Measurements from ENCODE around the gene PTPRN2.
"Not testable (repeated sequence)": the region's sequence is repeated elsewhere in the genome, so short reads cannot be mapped to it uniquely, and the experiment has no call there.

Gene PTPRN2

GRCh38 chr7:157904211-157904865 is 683.3 kb downstream of the PTPRN2 start:
- Histone ChIP-seq H3K9ac (ENCODE audit: low read length in 5 of 5) (no peak overlapping the region), H3K27ac (ENCODE audit: low read depth, low read length) (no peak overlapping the region), H3K9me3 (ENCODE audit: control insufficient read depth in 5 of 5, low read length in 5 of 5) (peaks cover 0 to 3% (median 0%) of the 10 kb centered on the region in 5 donors), H3K36me3 (ENCODE audit: control insufficient read depth in 5 of 5, insufficient read depth in 5 of 5, low read length in 5 of 5) (no peaks in the 10 kb centered on the region), H3K27me3 (ENCODE audit: control insufficient read depth in 5 of 5, insufficient read depth in 4 of 5, low read length in 5 of 5) (peaks cover 0 to 8% (median 0%) of the 10 kb centered on the region in 5 donors), H3K4me1 (ENCODE audit: control insufficient read depth in 5 of 5, insufficient read depth in 5 of 5, low read length in 5 of 5) (peaks cover 0 to 13% (median 7%) of the 10 kb centered on the region in 5 donors), H3K4me3 (ENCODE audit: low read depth in 1 of 5, low read length in 5 of 5) (no peak overlapping the region)

GRCh38 chr7:157903710-157904109 is 683.9 kb downstream of the PTPRN2 start:
- H3K4me3 ChIP-seq (ENCODE audit: low read depth in 1 of 5, low read length in 5 of 5) = no peak overlapping the region
- H3K9ac ChIP-seq (ENCODE audit: low read length in 5 of 5) = no peak overlapping the region
- peaks cover 0 to 8% (median 0%) of the 10 kb centered on the region in 5 donors for H3K27me3 ChIP-seq (ENCODE audit: control insufficient read depth in 5 of 5, insufficient read depth in 4 of 5, low read length in 5 of 5)
- peaks cover 0 to 13% (median 7%) of the 10 kb centered on the region in 5 donors for H3K4me1 ChIP-seq (ENCODE audit: control insufficient read depth in 5 of 5, insufficient read depth in 5 of 5, low read length in 5 of 5)
- peaks cover 0 to 3% (median 0%) of the 10 kb centered on the region in 5 donors for H3K9me3 ChIP-seq (ENCODE audit: control insufficient read depth in 5 of 5, low read length in 5 of 5)
- H3K36me3 ChIP-seq (ENCODE audit: control insufficient read depth in 5 of 5, insufficient read depth in 5 of 5, low read length in 5 of 5) = no peaks in the 10 kb centered on the region
- H3K27ac ChIP-seq (ENCODE audit: low read depth, low read length) = no peak overlapping the region

DNA sequence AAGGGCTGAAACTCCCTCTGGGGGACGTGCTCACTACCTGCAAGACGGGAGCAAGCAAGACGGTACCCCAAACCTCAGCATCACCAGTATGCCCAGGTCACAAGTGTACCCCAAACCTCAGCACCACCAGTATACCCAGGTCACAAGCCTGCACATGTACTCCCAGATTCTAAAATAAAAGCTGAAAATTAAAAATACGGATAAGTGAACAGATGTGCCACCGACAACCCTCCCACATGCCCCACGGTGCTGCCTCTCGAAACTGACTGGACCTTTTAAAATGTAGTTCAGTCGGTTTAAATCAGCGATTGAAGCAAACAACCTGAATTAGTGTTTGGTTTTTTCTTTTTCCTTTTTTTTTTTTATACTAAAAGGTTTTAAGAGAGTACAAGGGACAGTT is 684.3 kb downstream of the PTPRN2 start:
- Histone ChIP-seq H3K9me3 (ENCODE audit: control insufficient read depth in 5 of 5, low read length in 5 of 5) (peaks cover 0 to 3% (median 0%) of the 10 kb centered on the region in 5 donors), H3K4me1 (ENCODE audit: control insufficient read depth in 5 of 5, insufficient read depth in 5 of 5, low read length in 5 of 5) (peaks cover 0 to 13% (median 7%) of the 10 kb centered on the region in 5 donors), H3K36me3 (ENCODE audit: control insufficient read depth in 5 of 5, insufficient read depth in 5 of 5, low read length in 5 of 5) (no peaks in the 10 kb centered on the region), H3K27ac (ENCODE audit: low read depth, low read length) (no peak overlapping the region), H3K27me3 (ENCODE audit: control insufficient read depth in 5 of 5, insufficient read depth in 4 of 5, low read length in 5 of 5) (peaks cover 0 to 8% (median 0%) of the 10 kb centered on the region in 5 donors), H3K4me3 (ENCODE audit: low read depth in 1 of 5, low read length in 5 of 5) (no peak overlapping the region), H3K9ac (ENCODE audit: low read length in 5 of 5) (no peak overlapping the region)

- H3K27me3 ChIP-seq (ENCODE audit: control insufficient read depth in 5 of 5, insufficient read depth in 4 of 5, low read length in 5 of 5); H3K4me3 ChIP-seq (ENCODE audit: low read depth in 1 of 5, low read length in 5 of 5); H3K27ac ChIP-seq (ENCODE audit: low read depth, low read length); H3K9ac ChIP-seq (ENCODE audit: low read length in 5 of 5); H3K9me3 ChIP-seq (ENCODE audit: control insufficient read depth in 5 of 5, low read length in 5 of 5); H3K36me3 ChIP-seq (ENCODE audit: control insufficient read depth in 5 of 5, insufficient read depth in 5 of 5, low read length in 5 of 5): not testable (repeated sequence)
- H3K4me1 ChIP-seq (ENCODE audit: control insufficient read depth in 5 of 5, insufficient read depth in 5 of 5, low read length in 5 of 5) = peaks cover 0 to 13% (median 7%) of the 10 kb centered on the region in 5 donors
Measured at GRCh38 chr7:157901816-157902610, 685.6 kb downstream of the PTPRN2 start.

- Histone ChIP-seq H3K36me3 (ENCODE audit: control insufficient read depth in 5 of 5, insufficient read depth in 5 of 5, low read length in 5 of 5) (no peaks in the 10 kb centered on the region), H3K9me3 (ENCODE audit: control insufficient read depth in 5 of 5, low read length in 5 of 5) (peaks cover 0 to 3% (median 0%) of the 10 kb centered on the region in 5 donors), H3K27ac (ENCODE audit: low read depth, low read length) (no peak overlapping the region), H3K4me1 (ENCODE audit: control insufficient read depth in 5 of 5, insufficient read depth in 5 of 5, low read length in 5 of 5) (peaks cover 0 to 7% (median 6%) of the 10 kb centered on the region in 5 donors), H3K27me3 (ENCODE audit: control insufficient read depth in 5 of 5, insufficient read depth in 4 of 5, low read length in 5 of 5) (peaks cover 0 to 5% (median 0%) of the 10 kb centered on the region in 5 donors), H3K9ac (ENCODE audit: low read length in 5 of 5) (no peak overlapping the region), H3K4me3 (ENCODE audit: low read depth in 1 of 5, low read length in 5 of 5) (no peak overlapping the region)
Measured at GRCh38 chr7:157901166-157901565, 686.5 kb downstream of the PTPRN2 start.

GRCh38 chr7:157900556-157900955 is 687.1 kb downstream of the PTPRN2 start:
- Histone ChIP-seq H3K27me3 (ENCODE audit: control insufficient read depth in 5 of 5, insufficient read depth in 4 of 5, low read length in 5 of 5) (peaks cover 0 to 10% (median 0%) of the 10 kb centered on the region in 5 donors), H3K36me3 (ENCODE audit: control insufficient read depth in 5 of 5, insufficient read depth in 5 of 5, low read length in 5 of 5) (no peaks in the 10 kb centered on the region), H3K4me1 (ENCODE audit: control insufficient read depth in 5 of 5, insufficient read depth in 5 of 5, low read length in 5 of 5) (peaks cover 0 to 1% (median under 1%) of the 10 kb centered on the region in 5 donors), H3K4me3 (ENCODE audit: low read depth in 1 of 5, low read length in 5 of 5) (no peak overlapping the region), H3K9me3 (ENCODE audit: control insufficient read depth in 5 of 5, low read length in 5 of 5) (peaks cover 0 to 3% (median 0%) of the 10 kb centered on the region in 5 donors), H3K27ac (ENCODE audit: low read depth, low read length) (no peak overlapping the region), H3K9ac (ENCODE audit: low read length in 5 of 5) (no peak overlapping the region)

- H3K36me3 ChIP-seq (ENCODE audit: control insufficient read depth in 5 of 5, insufficient read depth in 5 of 5, low read length in 5 of 5) = no peaks in the 10 kb centered on the region
- no peaks in the 10 kb centered on the region for H3K4me1 ChIP-seq (ENCODE audit: control insufficient read depth in 5 of 5, insufficient read depth in 5 of 5, low read length in 5 of 5)
- no peak overlapping the region for H3K27ac ChIP-seq (ENCODE audit: low read depth, low read length)
- no peak overlapping the region for H3K4me3 ChIP-seq (ENCODE audit: low read depth in 1 of 5, low read length in 5 of 5)
- peaks cover 0 to 11% (median 0%) of the 10 kb centered on the region in 5 donors for H3K27me3 ChIP-seq (ENCODE audit: control insufficient read depth in 5 of 5, insufficient read depth in 4 of 5, low read length in 5 of 5)
- H3K9ac ChIP-seq (ENCODE audit: low read length in 5 of 5) = no peak overlapping the region
- H3K9me3 ChIP-seq (ENCODE audit: control insufficient read depth in 5 of 5, low read length in 5 of 5) = peaks cover 0 to 3% (median 0%) of the 10 kb centered on the region in 5 donors
Measured at GRCh38 chr7:157900011-157900410, 687.6 kb downstream of the PTPRN2 start.

GRCh38 chr7:157898802-157899505 is 688.7 kb downstream of the PTPRN2 start:
- no peaks in the 10 kb centered on the region for H3K36me3 ChIP-seq (ENCODE audit: control insufficient read depth in 5 of 5, insufficient read depth in 5 of 5, low read length in 5 of 5)
- H3K27ac ChIP-seq (ENCODE audit: low read depth, low read length) = no peak overlapping the region
- H3K4me3 ChIP-seq (ENCODE audit: low read depth in 1 of 5, low read length in 5 of 5) = no peak overlapping the region
- no peaks in the 10 kb centered on the region for H3K4me1 ChIP-seq (ENCODE audit: control insufficient read depth in 5 of 5, insufficient read depth in 5 of 5, low read length in 5 of 5)
- H3K27me3 ChIP-seq (ENCODE audit: control insufficient read depth in 5 of 5, insufficient read depth in 4 of 5, low read length in 5 of 5) = peaks cover 0 to 11% (median 0%) of the 10 kb centered on the region in 5 donors
- H3K9me3 ChIP-seq (ENCODE audit: control insufficient read depth in 5 of 5, low read length in 5 of 5) = peaks cover 0 to 3% (median 0%) of the 10 kb centered on the region in 5 donors
- H3K9ac ChIP-seq (ENCODE audit: low read length in 5 of 5) = no peak overlapping the region

- Histone ChIP-seq H3K4me1 (ENCODE audit: control insufficient read depth in 5 of 5, insufficient read depth in 5 of 5, low read length in 5 of 5) (no peaks in the 10 kb centered on the region), H3K27ac (ENCODE audit: low read depth, low read length) (no peak overlapping the region), H3K9me3 (ENCODE audit: control insufficient read depth in 5 of 5, low read length in 5 of 5) (peaks cover 0 to 3% (median 0%) of the 10 kb centered on the region in 5 donors)
Measured at GRCh38 chr7:157898261-157898660, 689.4 kb downstream of the PTPRN2 start.

More at GRCh38 chr7:157898261-157898660, 689.4 kb downstream of the PTPRN2 start:
- Histone ChIP-seq H3K9ac (ENCODE audit: low read length in 5 of 5) (no peak overlapping the region), H3K36me3 (ENCODE audit: control insufficient read depth in 5 of 5, insufficient read depth in 5 of 5, low read length in 5 of 5) (no peaks in the 10 kb centered on the region), H3K4me3 (ENCODE audit: low read depth in 1 of 5, low read length in 5 of 5) (no peak overlapping the region), H3K27me3 (ENCODE audit: control insufficient read depth in 5 of 5, insufficient read depth in 4 of 5, low read length in 5 of 5) (peaks cover 0 to 12% (median under 1%) of the 10 kb centered on the region in 5 donors)
